GM19455 (cell line): ENCODE measurements around the gene DCC.

Source experiments
- ATAC-seq: cut with Tn5 transposase; IDR thresholded peaks from one replicate; pipeline ENCODE4 v1.9.1; 2021; ENCODE audit not compliant: unreplicated experiment

Gene DCC

DNA sequence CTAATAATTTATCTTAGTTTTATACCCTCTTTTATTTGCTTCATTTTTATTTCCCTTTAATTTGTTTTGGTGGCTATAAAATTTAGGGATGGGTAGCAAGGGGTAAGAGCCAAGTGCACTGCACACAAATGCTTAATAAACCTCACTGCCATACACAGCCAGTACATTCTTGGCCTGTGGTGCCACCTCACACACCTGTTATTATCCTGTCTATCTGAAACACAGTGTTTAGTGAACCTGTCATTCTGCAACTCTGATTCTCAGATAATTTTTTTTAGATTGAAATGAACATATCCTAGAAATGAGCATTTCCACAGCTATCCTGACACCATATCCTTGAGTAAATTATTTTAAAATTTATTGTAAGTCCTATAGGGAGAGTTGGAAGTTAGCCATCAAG is 807.5 kb downstream of the DCC start:
- ATAC-seq, result no peak

DNA sequence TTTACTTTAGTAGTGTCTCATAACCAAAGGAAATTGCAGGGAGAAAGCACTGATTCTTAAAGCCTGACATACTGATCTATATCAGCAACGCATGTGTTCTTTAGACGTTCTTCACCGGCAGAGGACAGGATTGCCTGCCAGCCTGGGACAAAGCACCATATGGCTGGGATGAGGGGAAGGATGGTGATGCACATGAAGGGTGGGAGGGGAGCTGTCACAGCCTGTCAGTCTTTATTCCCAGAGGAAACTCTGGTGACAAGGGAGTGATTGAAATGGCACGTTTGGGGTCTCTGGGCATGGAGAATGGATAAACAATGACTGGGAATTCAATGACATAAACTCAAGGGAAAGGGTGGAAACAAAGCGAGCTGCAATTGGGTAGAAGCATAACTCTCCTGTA is 808.1 kb downstream of the DCC start:
- ATAC-seq, result no peak

DNA sequence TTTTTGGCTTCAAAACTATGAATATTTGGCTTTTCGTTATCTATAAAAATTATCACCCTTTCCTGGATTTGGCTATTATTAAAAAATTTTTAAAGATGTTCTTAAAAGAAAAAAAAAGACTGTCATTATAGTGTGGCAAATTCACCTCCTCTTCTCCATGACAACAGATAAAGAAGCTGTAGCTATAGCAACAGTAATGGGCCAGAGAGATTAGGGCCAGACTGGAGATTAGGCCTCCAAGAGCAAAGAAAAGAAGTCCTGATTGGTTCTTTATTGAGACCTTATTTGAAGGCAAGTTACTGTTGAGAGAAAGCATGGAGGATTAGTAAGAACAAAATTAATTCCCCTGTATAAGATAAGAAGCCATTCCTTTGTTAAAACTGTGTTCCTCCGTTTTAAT is 812.5 kb downstream of the DCC start:
- no peak for ATAC-seq

DNA sequence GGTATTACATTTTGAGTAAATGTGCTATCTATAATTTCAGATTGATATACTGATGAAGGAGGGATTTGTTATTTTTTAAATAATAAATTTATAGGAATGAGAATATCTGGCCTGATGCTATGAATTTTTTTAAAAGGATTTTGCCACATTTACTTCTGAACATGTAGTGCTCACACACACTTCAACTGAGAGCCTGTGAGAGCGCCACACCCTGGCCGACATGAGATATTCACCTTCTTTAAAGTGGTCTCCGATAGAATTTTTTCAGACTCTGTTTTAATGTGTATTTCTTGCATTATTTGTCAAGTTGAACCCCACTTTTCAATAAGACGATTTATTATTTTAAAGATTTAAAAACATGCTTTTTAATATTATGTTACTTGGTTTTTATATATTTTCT is 813.3 kb downstream of the DCC start:
- ATAC-seq, result no peak

DNA sequence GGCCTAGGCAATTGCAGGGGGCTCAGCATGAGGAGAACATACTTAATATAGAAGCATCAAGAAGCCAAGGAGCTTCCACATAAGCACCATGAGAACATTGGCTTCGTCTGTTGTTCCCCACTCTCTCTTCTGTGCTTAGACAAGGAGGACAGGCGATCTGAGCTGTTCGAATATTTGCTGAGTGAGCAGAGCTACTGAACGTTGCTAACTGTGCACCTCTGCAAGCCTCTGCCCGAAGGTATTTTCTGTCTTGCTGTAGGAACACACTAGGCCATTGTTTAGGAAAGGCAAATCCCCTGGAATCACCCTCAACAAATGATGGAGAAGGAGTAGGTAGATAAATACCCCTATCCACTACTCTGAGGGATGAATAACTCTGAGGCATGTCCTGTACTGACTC is 813.8 kb downstream of the DCC start:
- ATAC-seq, result no peak

DNA sequence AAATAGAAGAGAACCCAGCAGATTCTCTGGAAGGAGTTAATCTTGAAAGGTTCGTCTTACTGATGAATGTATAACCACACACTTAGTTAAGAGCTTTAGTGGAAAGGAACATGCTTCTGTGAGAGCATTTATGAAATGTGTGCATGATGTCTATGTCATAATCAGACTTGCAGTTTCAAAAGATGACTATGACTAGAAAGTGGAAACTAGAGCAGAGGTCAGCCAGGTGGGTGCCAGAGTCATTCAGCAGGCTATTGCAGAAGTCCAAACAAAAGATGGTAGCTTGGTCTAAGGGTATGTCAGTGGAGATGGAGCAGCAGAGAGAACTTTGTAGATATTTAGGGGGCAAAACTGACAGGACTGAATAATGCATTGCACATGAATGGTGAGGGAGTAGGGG is 825.8 kb downstream of the DCC start:
- no peak for ATAC-seq

DNA sequence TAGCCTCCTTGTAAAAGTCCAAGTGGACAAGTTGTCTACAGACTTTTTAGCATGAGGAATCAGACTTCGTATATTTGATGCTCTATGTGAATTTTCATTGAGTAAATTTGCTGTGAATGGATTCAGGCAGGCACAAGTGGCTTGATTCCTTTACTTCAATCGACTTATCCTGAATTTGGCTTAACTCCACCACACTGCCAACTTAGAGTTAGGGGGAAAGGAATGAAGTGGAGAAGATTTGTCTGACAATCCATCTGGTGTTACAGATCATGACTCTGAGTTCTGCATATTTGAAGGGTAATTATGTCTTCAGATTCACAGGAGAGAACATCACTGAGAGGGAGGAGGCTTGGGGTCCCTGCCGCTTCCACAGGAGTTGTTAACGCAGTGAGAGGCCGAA is 829.3 kb downstream of the DCC start:
- ATAC-seq, result no peak

DNA sequence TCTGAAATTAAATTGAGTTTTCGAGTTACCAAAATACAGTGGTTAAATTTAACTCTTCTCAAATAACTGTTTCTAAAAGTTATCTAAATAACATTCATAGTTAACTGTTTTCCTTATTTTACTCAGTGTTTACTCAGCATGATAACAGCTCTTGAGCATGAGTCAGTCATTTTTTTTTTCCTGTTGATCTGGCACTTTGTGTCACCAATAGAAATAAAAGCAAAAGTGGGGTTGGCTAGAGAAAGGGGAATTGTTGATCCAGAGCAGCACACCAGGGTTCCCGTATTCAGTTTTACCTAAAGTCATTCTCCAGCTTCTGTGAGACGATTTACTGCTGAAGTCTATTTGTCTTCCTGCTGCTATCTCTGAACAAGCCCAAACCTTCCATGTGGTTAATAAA is 851.6 kb downstream of the DCC start:
- ATAC-seq, result no peak

DNA sequence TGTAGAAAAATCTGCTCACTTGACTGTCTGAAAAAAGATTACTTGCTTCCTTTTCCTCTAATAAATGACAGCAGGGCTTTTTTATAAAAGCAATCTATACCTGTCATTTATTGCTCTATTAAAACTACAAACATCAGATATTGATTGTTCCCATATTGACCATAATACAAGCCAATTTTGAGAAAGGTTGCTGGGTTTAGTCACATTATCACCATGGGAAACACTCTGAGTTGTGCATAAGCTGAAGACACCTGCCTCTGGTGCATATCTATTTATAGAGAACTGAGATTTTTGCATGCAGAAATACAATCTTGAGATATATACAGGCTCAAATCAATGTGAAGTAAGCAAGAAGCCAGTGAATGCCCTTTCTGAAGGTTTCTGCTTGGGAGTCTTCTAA is 853.9 kb downstream of the DCC start:
- ATAC-seq, result no peak

DNA sequence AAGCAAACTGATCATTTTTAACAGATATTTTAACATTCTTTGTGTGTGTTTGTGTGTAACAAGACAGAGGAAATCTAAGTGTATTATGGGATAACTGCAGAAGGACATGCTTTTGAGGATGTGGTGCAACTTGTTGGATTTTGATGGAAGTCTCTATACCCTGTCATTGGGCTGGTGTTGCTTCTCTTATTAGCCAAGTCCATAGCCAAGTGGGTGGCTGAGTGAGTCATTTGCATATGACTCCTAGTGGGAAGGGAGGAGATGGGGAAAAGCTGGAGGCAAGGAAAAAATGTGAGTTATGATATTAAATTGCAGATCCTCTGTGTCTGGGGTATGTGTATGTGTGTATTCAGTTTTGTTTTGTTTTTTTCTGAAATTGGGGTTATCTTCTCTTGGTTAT is 879.9 kb downstream of the DCC start:
- no peak for ATAC-seq

DNA sequence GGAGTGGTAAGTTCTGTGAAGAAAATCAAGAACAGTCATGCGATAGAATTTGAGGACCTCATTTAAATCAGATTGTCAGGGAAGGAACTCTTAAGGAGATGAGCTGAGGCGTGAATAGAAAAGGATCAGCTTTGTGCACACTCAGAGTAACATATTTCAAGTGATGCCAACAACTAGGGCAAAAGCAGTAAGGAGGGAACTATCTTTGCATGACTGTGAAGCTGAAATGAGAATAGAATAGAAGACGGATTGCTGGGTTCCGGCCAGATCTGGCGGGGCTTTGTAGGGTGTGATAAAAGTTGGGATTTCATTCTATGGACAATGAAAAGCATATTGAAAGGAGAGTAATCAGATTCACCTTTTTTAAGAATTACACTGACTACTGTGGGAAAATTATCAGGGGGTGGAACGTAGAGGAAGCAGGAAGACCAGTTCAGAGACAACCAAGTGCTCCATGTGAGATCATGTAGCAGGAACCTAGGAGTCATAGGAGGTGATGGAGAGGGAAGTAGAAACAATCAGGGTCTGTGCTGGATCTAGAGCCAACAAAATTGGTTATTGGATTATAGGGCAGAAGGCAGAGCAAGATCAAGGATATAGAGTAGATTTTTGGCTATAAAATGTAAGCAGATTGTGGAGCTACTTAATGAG is 884.3 kb downstream of the DCC start:
- ATAC-seq, result no peak

DNA sequence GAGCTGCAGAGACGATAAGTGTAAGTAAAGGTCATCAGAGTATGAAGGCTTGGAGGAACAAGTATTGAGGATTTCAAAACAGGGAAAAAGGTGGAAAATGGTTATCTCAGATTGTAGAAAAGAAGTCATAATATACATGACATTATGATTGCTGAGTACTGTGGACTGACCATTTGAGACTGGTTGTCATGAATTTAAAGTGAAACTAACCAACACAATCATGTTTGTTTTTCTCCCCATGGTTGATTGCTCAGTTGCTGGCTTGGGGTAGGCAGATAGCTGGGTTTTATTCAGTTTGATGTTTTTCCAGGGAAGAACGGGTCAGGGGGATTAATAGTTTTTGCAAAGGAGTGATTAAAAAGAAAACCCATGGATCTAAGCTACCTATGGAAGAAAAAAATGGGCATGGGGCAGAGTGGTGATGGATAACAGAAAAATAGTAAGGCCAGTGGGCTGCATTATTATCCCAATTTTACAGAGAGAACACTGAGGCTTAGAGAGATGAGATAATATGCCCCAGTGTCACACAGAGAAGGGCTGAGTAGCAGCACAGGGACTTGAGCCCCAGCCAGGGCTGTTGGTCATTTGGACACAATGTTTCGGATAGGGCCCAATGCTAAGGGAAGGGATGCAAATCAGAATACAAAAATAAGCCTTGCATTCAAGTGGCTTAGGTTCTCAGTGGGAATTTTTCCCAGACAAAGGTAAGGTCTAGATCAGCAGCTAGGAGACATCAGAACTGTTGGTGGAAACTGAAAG is 885.7 kb downstream of the DCC start:
- ATAC-seq, result no peak

DNA sequence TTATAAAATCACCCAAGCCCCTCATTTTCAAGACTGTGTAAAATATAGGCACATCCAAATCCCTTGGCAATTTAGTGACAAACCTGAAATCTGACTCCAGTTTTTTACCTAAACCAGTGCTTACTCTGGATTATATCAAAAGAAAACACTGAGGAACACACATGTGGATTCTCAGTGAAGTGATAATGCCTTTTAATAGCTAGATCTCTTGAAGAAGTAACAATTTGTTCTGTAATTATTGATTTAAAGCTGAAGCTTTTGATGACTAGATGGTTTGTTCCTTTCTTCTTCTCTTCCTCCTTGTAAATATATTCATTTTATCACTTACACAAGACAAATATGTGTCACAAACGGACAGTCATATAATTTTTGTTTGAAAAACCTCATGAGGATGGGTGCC is 894.6 kb downstream of the DCC start:
- no peak for ATAC-seq

DNA sequence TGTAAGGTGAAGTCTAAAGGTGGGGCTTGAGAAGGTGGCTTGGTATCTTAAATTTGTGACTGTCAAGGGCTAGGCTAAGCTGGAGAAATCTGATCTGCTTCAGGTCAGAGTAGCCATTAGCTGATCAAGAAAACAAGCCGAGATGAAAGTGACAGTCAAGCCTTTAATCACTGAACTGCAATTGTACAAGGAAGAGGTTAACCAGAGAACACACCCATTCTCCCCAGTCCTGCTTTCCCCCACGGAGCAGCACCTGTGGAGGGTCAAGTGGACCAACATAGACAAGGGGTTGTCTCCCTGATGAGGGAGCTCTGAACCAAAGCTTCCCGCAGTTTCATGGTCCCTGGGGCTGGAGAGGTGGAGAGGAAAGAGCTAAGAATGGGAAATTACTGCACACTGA is 901.2 kb downstream of the DCC start:
- no peak for ATAC-seq

DNA sequence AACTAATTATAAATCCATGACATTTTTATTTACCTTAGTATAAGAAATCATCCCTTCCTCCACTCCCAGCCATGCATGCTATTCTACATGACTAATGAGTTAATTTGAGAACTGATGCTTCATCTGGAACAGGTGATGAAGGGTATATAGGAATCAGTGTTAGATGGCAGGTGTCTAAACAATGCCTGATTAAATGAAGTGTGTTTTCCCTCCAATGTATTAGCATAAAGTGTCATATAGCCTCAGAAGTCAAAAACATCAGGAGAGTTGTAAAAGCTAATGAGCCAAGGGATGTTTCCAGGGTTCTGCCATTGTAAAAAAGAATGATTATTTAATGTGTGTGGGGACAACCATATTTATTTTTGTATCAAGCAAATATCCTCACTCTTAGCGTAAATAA is 913.8 kb downstream of the DCC start:
- ATAC-seq, result no peak

DNA sequence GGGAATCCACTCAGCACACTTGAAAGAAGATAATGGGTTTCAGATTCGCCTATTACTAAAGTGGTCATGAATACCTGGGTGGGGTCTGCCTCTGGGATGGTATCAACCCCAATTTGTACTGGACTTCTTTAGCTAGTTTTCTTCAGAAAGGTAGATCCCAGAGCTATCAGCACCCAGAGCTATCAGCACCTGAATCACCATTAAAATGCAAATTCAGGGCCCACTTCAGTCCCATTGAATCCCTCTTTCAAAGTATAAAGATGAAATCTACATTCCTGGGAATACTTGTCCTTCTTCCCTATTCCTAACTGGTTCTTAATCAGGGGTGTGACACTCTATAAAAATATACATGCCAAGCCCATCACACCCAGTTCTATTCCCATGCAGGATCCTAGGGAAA is 914.3 kb downstream of the DCC start:
- ATAC-seq, result no peak

DNA sequence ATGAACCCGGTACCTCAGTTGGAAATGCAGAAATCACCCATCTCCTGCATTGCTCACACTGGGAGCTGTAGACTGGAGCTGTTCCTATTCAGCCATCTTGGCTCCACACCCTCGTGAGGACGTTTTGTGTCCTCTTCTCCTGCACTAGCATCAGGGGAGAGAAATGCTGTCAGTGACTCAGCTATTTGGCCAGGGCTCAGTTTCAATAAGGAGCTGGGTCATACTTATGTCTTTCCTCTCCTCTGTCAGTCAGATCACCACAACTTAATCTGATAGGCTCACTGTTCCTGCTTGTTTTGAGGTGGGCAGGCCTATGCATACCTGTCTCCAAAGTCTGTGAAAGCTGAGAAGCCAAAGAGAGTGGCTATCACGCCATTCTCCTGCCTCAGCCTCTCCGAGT is 921.2 kb downstream of the DCC start:
- ATAC-seq, result no peak

DNA sequence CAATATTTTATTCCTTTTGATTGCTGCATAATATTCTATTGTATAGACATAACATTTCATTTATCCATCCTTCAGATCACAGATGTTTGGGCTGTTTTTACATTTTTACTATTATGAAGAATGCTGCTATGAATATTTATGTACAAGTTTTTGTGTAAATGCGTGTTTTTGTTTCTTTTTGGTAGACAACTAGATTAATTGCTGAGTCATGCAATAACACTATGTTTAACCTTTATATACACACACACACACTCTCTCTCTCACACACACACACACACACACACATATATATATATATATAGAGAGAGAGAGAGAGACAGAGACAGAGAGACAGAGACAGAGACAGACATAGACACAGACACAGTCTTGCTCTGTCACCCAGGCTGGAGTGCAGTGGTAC is 926.9 kb downstream of the DCC start:
- ATAC-seq, result no peak

DNA sequence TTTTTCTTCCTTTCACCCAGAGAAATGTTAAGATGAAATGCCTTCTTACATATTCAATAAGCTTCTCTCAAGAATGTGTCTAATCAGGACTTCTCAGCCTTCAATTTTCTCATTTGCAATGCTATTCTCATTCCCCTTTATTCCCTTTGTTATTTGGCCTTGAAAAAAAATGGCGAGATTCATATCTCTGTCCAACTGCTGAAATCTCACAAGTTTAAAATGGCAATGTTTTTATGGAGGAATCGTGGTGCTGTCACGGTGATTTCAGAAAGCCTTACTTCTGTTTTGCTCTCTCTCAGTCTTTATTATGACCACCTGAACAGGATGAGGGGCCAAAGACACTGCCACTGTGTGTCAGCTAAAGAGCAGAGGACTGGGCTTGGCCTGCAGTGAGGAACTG is 928.5 kb downstream of the DCC start:
- ATAC-seq, result no peak

DNA sequence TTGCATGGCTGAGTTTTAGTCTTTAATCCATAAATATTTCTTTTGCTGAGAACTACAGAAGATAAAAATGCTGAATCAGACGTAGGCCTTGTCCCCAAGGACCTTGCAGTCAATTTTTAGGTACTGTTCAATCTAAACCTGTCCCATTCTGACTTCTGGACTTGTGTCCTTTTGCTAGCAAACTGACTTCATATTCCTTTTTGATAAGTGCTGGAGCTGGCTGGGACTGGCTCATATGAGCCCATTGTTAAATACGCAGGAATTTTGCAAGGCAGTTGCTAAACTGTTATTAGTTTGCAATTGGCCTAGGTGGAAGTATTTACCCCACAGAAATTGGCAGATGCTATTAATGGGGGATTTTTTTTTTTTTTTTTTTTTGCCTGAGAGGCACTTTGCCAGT is 941.4 kb downstream of the DCC start:
- ATAC-seq, result no peak

DNA sequence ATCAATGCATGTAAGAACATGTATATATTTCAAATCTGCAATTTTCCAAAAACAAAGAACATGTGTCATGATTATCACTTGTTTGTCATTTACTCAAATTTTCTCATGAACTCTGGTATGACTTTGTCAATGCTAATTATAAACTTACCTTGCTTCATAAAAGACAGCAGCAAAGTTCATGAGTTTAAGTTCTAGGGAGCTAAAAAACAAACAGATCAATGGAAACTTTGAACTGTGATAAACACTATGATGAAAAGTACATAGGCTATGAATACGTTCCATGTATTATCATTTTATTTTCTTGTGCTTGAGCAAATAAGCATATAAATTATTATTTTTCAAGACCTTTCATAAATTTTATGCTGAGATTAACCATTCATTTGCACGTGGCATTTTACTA is 943.7 kb downstream of the DCC start:
- no peak for ATAC-seq

DNA sequence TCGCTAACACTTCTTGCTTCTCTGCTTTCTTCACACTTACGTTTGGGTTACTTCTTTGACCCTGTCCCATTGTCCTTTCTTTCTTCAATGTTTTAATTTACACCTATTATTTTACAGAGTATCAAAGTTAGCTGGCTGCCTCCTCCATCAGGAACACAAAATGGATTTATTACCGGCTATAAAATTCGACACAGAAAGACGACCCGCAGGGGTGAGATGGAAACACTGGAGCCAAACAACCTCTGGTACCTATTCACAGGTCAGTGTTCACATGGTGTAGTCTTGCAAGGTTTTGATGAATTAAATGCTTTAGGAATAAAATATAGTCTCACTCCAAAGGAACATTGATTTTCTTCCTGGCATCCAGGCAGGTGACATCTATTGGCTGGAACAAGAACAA is 965.5 kb downstream of the DCC start:
- no peak for ATAC-seq

DNA sequence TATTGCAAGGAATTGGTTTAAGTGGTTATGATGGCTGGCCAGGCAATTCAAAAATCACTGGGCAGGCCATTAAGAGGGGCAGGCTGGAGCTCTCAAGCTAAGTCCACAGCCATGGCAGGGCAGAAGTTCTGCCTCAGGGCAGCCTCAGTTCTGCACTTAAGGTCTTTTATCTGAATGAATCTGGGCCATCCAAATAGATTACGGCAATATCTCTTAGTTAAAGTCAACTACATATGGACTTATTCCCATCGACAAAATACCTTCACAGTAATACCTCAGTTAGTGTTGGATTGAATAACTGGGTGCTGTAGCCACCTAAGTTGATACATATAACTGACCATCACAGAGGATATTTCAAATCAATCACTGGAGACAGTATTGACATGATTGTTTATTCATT is 979.6 kb downstream of the DCC start:
- no peak for ATAC-seq
